ENCODE measurements around the gene FMO1.

GRCh38 chr1:171206204-171206977 lies 41.9 kb upstream of the FMO1 start:
- TF ChIP-seq ZNF138 (CRISPR knock-in tag; conservative IDR thresholded peaks at IDR 0.05) (no peak), PRDM15 (CRISPR knock-in tag; IDR thresholded peaks at IDR 0.05) (no peak), CTCF (IDR thresholded peaks at IDR 0.05) (no peak), SMAD4 (CRISPR knock-in tag; IDR thresholded peaks at IDR 0.05) (no peak), TEAD4 (CRISPR knock-in tag; IDR thresholded peaks at IDR 0.05) (no peak), JAZF1 (CRISPR knock-in tag; IDR thresholded peaks at IDR 0.05) (no peak), ESRRA (CRISPR knock-in tag; IDR thresholded peaks at IDR 0.05; ENCODE audit: borderline replicate concordance) (no peak), TP53 (CRISPR knock-in tag; IDR thresholded peaks at IDR 0.05) (no peak), CREB1 (CRISPR knock-in tag; IDR thresholded peaks at IDR 0.05) (no peak), ZNF232 (CRISPR knock-in tag; IDR thresholded peaks at IDR 0.05) (no peak), GABPB1 (CRISPR knock-in tag; IDR thresholded peaks at IDR 0.05) (no peak)
